Caco-2 (cell line): Measurements from ENCODE around the gene OR52E1. TPM values are rescaled to one million over a fixed set of nuclear protein-coding genes. Genes with fewer than 3 reads are reported as not detected.
"Not testable (repeated sequence)": the region's sequence is repeated elsewhere in the genome, so short reads cannot be mapped to it uniquely, and the experiment has no call there.

Experiments
- BruUV-seq: library from RNA; stranded (reverse); fragments of 400-500 nt; replicated peaks from 2 replicates; lab custom pipeline; 2021; lab: Mats Ljungman, UMichigan
- CTCF ChIA-PET: fragments of 300-600 bp; sonication (Branson Sonifier 250); formaldehyde crosslinking; loops from one replicate; lab custom pipeline; 2022; ENCODE audit warnings: antibody characterized with exemption; lab: Charles Lee
- POLR2A ChIA-PET: fragments of 300-600 bp; sonication (Branson Sonifier 250); formaldehyde crosslinking; loops from one replicate; lab custom pipeline; 2022; ENCODE audit warnings: antibody characterized with exemption; lab: Charles Lee
- DNase-seq, 2 experiments: peaks; one replicate each; pipeline versions ENCODE4 v3.0.0 to v3.0.0-alpha.2; 2020 to 2022
- H3K27me3 ChIP-seq: replicated peaks from 2 replicates; pipeline ENCODE4 v1.6.0; 2011; ENCODE audit warnings: low read length; ENCODE audit not compliant: control insufficient read depth, insufficient read depth
- H3K36me3 ChIP-seq: 2 replicates; pipeline ENCODE4 v1.5.1; 2011; ENCODE audit warnings: low read length; ENCODE audit not compliant: control insufficient read depth, insufficient read depth
- H3K4me1 ChIP-seq: fragments of 250-450 bp; sonication (Bioruptor Pico); 2 replicates; pipeline ENCODE4 v1.5.1; 2020; ENCODE audit warnings: mild to moderate bottlenecking
- H3K4me3 ChIP-seq: 2 replicates; pipeline ENCODE4 v1.5.1; 2011; ENCODE audit warnings: low read depth, mild to moderate bottlenecking, control low read depth, low read length
- H3K9me3 ChIP-seq: fragments of 250-450 bp; sonication (Bioruptor Pico); 2 replicates; pipeline ENCODE4 v1.5.1; 2020; ENCODE audit warnings: mild to moderate bottlenecking, moderate library complexity
- H3K27ac Mint-ChIP-seq: one replicate; pipeline ENCODE4 v1.8.0; 2022; ENCODE audit warnings: mixed read lengths; ENCODE audit not compliant: unreplicated experiment
- H3K27me3 Mint-ChIP-seq: one replicate; pipeline ENCODE4 v1.8.0; 2022; ENCODE audit warnings: mixed read lengths; ENCODE audit not compliant: insufficient read depth, unreplicated experiment
- H3K36me3 Mint-ChIP-seq: one replicate; pipeline ENCODE4 v1.8.0; 2022; ENCODE audit warnings: mild to moderate bottlenecking, mixed read lengths; ENCODE audit not compliant: insufficient read depth, unreplicated experiment
- H3K4me1 Mint-ChIP-seq: one replicate; pipeline ENCODE4 v1.8.0; 2022; ENCODE audit warnings: low read depth, mixed read lengths; ENCODE audit not compliant: unreplicated experiment
- H3K4me3 Mint-ChIP-seq: one replicate; pipeline ENCODE4 v1.8.0; 2022; ENCODE audit warnings: mild to moderate bottlenecking, moderate library complexity, mixed read lengths; ENCODE audit not compliant: unreplicated experiment
- H3K9me3 Mint-ChIP-seq: one replicate; pipeline ENCODE4 v1.8.0; 2022; ENCODE audit warnings: mixed read lengths; ENCODE audit not compliant: unreplicated experiment
- CTCF ChIP-seq, 2 experiments: fragments of 200-600 bp in 1 of 2; IDR thresholded peaks; 1 replicate in 1 of 2; 2 replicates in 1 of 2; pipeline versions ENCODE4 v1.5.1 to v1.8.0; 2011 to 2022; ENCODE audit warnings: antibody characterized with exemption in 1 of 2, control low read depth in 1 of 2, inconsistent platforms in 1 of 2, low read depth in 1 of 2, low read length in 1 of 2, mild to moderate bottlenecking in 1 of 2, moderate library complexity in 1 of 2; ENCODE audit not compliant: insufficient read depth in 1 of 2, severe bottlenecking in 1 of 2, unreplicated experiment in 1 of 2
- intact Hi-C: fragments of 100-400 bp; cut with micrococcal nuclease; formaldehyde crosslinking; loops from one replicate; pipeline ENCODE4 v1.10.0; 2022; ENCODE audit not compliant: unreplicated experiment
- total RNA-seq: library from RNA; stranded (reverse); gene quantifications from 2 replicates; pipeline ENCODE4 v1.2.3, GENCODE V29; 2022

Gene OR52E1
- total RNA-seq, 1 experiment from 2014 or later, result not detected

- DNase-seq, result no peak
Measured at GRCh38 chr11:5046754-5047330, 22.5 kb upstream of the OR52E1 start.

GRCh38 chr11:5058679-5059078 lies 10.7 kb upstream of the OR52E1 start:
- H3K4me1 ChIP-seq, H3K27me3 Mint-ChIP-seq, H3K27me3 ChIP-seq, H3K4me3 ChIP-seq, H3K27ac Mint-ChIP-seq, H3K9me3 ChIP-seq, DNase-seq, H3K4me3 Mint-ChIP-seq, H3K4me1 Mint-ChIP-seq, H3K36me3 ChIP-seq, CTCF ChIA-PET, intact Hi-C loops, POLR2A ChIA-PET, BruUV-seq, H3K9me3 Mint-ChIP-seq, H3K36me3 Mint-ChIP-seq: not testable (repeated sequence)

More at GRCh38 chr11:5046754-5047330, 22.5 kb upstream of the OR52E1 start:
- peaks cover 4% of the 10 kb centered on the region for H3K27me3 Mint-ChIP-seq
- no peak for TF ChIP-seq CTCF (IDR thresholded peaks at IDR 0.05; ENCODE audit: insufficient read depth in 1 of 2, low read depth in 1 of 2, low read length in 1 of 2, severe bottlenecking in 1 of 2, unreplicated experiment in 1 of 2)
- no peaks in the 10 kb centered on the region for H3K36me3 Mint-ChIP-seq
- ChIA-PET POLR2A (no interaction called here), CTCF (no interaction called here)
- no peaks in the 10 kb centered on the region for H3K9me3 Mint-ChIP-seq
- no peak overlapping the region for H3K27ac Mint-ChIP-seq
- Histone ChIP-seq H3K4me3 (no peak overlapping the region), H3K4me1 (no peaks in the 10 kb centered on the region), H3K27me3 (no peaks in the 10 kb centered on the region), H3K36me3 (no peaks in the 10 kb centered on the region), H3K9me3 (no peaks in the 10 kb centered on the region)
- no peaks in the 10 kb centered on the region for H3K4me1 Mint-ChIP-seq
- intact Hi-C loops, result no loop called here
- H3K4me3 Mint-ChIP-seq, result no peak overlapping the region
- no TSS peak for BruUV-seq

- TF ChIP-seq CTCF (IDR thresholded peaks at IDR 0.05; ENCODE audit: insufficient read depth in 1 of 2, low read depth in 1 of 2, low read length in 1 of 2, severe bottlenecking in 1 of 2, unreplicated experiment in 1 of 2), result no peak
- H3K4me1 Mint-ChIP-seq, result no peaks in the 10 kb centered on the region
Measured at GRCh38 chr11:5059391-5059790, 10.0 kb upstream of the OR52E1 start, which contains the start of gene OR52E2. Gene OR52E2, minus strand, starts transcription at chr11:5059627. Its CDS starts 0 bp downstream, at chr11:5059627.

More at GRCh38 chr11:5059391-5059790, 10.0 kb upstream of the OR52E1 start, which contains the start of gene OR52E2:
- no TSS peak for BruUV-seq
- Mint-ChIP-seq H3K9me3 (no peaks in the 10 kb centered on the region), H3K27me3 (peaks cover 12% of the 10 kb centered on the region), H3K4me3 (no peak within 1 kb of the TSS), H3K36me3 (no peaks in the 10 kb centered on the region), H3K27ac (no peak within 1 kb of the TSS)
- intact Hi-C loops, result no loop called here
- no peaks in the 10 kb centered on the region for H3K36me3 ChIP-seq
- no peak for DNase-seq
- H3K9me3 ChIP-seq, result no peaks in the 10 kb centered on the region
- ChIA-PET POLR2A (no interaction called here), CTCF (no interaction called here)
- H3K27me3 ChIP-seq, result no peaks in the 10 kb centered on the region
- no peaks in the 10 kb centered on the region for H3K4me1 ChIP-seq
- no peak within 1 kb of the TSS for H3K4me3 ChIP-seq
